ENCODE measurements around the gene KMT5C. TPM values are rescaled to one million over a fixed set of nuclear protein-coding genes. Genes with fewer than 3 reads are reported as not detected.

KMT5C gene
- total and polyA plus RNA-seq, 2 experiments from 2014 or later: 14.2 to 34.3 TPM

DNA sequence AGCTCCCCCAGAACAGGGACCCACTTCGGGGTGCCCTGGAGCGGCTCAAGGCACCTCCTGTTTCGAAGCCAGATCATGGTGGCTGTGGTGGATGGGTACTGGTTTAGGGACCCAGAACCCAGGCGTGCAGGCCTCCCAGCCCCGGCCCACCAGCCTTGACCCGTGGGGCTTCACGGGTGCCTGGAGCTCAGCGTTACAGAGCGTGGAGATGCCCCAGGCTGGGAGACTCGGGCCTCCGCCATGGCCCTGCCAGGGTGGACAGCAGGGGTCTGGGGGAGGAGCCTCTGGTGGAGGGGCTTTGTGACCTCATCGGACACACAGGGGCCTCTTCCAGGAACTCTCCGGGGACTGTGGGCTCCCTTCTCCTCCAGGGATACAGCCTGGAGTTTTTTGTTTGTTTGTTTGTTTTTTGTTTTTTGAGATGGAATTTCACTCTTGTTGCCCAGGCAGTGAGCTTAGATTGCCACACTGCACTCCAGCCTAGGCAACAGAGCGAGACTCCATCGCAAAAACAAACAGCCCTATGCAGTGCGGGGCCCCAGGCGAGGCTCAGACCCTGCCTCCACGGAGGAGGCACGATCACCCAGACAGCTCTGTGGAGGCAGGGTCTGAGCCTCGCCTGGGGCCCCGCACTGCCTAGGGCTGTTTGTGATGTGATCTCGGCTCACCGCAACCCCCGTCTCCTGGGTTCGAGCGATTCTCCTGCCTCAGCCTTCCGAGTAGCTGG lies 23.5 kb downstream of the KMT5C start, which contains the start of gene GARIN5B (continued):
- TF ChIP-seq EZH2phosphoT487 (IDR thresholded peaks at IDR 0.05; ENCODE audit: unreplicated experiment) (no peak), POLR2AphosphoS5 (IDR thresholded peaks at IDR 0.05; ENCODE audit: low read depth) (no peak), NANOG (IDR thresholded peaks at IDR 0.05; ENCODE audit: borderline replicate concordance) (no peak), STAT1 (IDR thresholded peaks at IDR 0.05; ENCODE audit: unreplicated experiment) (no peak), ZNF114 (CRISPR knock-in tag; IDR thresholded peaks at IDR 0.05) (no peak), ZNF331 (CRISPR knock-in tag; IDR thresholded peaks at IDR 0.05; ENCODE audit: low read depth) (no peak), JUNB (IDR thresholded peaks at IDR 0.05; ENCODE audit: unreplicated experiment) (no peak)
- TF ChIP-seq, protein P1, sequence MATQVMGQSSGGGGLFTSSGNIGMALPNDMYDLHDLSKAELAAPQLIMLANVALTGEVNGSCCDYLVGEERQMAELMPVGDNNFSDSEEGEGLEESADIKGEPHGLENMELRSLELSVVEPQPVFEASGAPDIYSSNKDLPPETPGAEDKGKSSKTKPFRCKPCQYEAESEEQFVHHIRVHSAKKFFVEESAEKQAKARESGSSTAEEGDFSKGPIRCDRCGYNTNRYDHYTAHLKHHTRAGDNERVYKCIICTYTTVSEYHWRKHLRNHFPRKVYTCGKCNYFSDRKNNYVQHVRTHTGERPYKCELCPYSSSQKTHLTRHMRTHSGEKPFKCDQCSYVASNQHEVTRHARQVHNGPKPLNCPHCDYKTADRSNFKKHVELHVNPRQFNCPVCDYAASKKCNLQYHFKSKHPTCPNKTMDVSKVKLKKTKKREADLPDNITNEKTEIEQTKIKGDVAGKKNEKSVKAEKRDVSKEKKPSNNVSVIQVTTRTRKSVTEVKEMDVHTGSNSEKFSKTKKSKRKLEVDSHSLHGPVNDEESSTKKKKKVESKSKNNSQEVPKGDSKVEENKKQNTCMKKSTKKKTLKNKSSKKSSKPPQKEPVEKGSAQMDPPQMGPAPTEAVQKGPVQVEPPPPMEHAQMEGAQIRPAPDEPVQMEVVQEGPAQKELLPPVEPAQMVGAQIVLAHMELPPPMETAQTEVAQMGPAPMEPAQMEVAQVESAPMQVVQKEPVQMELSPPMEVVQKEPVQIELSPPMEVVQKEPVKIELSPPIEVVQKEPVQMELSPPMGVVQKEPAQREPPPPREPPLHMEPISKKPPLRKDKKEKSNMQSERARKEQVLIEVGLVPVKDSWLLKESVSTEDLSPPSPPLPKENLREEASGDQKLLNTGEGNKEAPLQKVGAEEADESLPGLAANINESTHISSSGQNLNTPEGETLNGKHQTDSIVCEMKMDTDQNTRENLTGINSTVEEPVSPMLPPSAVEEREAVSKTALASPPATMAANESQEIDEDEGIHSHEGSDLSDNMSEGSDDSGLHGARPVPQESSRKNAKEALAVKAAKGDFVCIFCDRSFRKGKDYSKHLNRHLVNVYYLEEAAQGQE (IDR thresholded peaks at IDR 0.05; ENCODE audit: unreplicated experiment): no peak
- TF ChIP-seq, protein P2, sequence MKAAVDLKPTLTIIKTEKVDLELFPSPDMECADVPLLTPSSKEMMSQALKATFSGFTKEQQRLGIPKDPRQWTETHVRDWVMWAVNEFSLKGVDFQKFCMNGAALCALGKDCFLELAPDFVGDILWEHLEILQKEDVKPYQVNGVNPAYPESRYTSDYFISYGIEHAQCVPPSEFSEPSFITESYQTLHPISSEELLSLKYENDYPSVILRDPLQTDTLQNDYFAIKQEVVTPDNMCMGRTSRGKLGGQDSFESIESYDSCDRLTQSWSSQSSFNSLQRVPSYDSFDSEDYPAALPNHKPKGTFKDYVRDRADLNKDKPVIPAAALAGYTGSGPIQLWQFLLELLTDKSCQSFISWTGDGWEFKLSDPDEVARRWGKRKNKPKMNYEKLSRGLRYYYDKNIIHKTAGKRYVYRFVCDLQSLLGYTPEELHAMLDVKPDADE (IDR thresholded peaks at IDR 0.05): no peak

DNA sequence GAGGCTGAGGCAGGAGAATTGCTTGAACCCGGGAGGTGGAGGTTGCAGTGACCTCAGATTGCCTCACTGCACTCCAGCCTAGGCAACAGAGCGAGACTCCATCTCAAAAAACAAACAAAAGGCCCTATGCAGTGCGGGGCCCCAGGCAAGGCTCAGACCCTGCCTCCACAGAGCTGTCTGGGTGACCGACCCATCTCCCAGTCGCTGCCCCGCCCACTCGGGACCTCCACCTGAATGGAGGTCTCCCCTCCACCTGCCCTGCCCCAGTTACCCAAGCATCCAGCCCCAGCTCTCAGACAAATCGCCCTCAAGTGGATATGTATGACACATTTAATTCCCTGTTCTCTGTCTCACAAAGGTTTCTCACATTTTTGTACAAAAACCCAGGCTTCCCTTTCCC lies 25.6 kb downstream of the KMT5C start:
- ATAC-seq (no peak), DNase-seq (ENCODE audit: low spot score) (no peak)
- Histone ChIP-seq H2AFZ (no peak overlapping the region), H3K36me3 (ENCODE audit: insufficient read depth) (no peaks in the 10 kb centered on the region), H3K27me3 (ENCODE audit: insufficient read depth) (peaks cover 33% of the 10 kb centered on the region), H3K9me2 (ENCODE audit: insufficient read depth) (no peaks in the 10 kb centered on the region), H3K4me1 (ENCODE audit: insufficient read depth) (no peaks in the 10 kb centered on the region), H4K20me1 (replicated peaks; ENCODE audit: insufficient read depth) (no peaks in the 10 kb centered on the region), H3K4me2 (no peak overlapping the region), H3K4me3 (no peak overlapping the region), H3K79me2 (replicated peaks; ENCODE audit: insufficient read depth) (no peaks in the 10 kb centered on the region), H3F3A (replicated peaks; ENCODE audit: low read depth) (peaks cover 4% of the 10 kb centered on the region; the same call in 1 of the 2 replicates), H3K27ac (ENCODE audit: low read depth) (no peak overlapping the region)
- H3K9me3 Mint-ChIP-seq: no peaks in the 10 kb centered on the region; the same call in 2 of the 3 replicates
- H3K4me1 Mint-ChIP-seq: peaks cover 13% of the 10 kb centered on the region; the same call in 2 of the 3 replicates
- TF ChIP-seq EZH2 (IDR thresholded peaks at IDR 0.05; ENCODE audit: low read depth, unreplicated experiment): no peak
- no peak for TF ChIP-seq EZH2phosphoT487 (IDR thresholded peaks at IDR 0.05; ENCODE audit: unreplicated experiment)
- no peak for TF ChIP-seq ZNF114 (CRISPR knock-in tag; IDR thresholded peaks at IDR 0.05)
- TF ChIP-seq CREB1 (CRISPR knock-in tag; IDR thresholded peaks at IDR 0.05; ENCODE audit: low read depth): no peak
- no peak for TF ChIP-seq NANOG (IDR thresholded peaks at IDR 0.05; ENCODE audit: borderline replicate concordance)
- TF ChIP-seq, protein P1 (IDR thresholded peaks at IDR 0.05; ENCODE audit: unreplicated experiment): no peak
- no peak for TF ChIP-seq POLR2AphosphoS5 (IDR thresholded peaks at IDR 0.05; ENCODE audit: low read depth)
- TF ChIP-seq ZNF331 (CRISPR knock-in tag; IDR thresholded peaks at IDR 0.05; ENCODE audit: low read depth): no peak
- TF ChIP-seq, protein P2 (IDR thresholded peaks at IDR 0.05): no peak
- TF ChIP-seq, protein P3, sequence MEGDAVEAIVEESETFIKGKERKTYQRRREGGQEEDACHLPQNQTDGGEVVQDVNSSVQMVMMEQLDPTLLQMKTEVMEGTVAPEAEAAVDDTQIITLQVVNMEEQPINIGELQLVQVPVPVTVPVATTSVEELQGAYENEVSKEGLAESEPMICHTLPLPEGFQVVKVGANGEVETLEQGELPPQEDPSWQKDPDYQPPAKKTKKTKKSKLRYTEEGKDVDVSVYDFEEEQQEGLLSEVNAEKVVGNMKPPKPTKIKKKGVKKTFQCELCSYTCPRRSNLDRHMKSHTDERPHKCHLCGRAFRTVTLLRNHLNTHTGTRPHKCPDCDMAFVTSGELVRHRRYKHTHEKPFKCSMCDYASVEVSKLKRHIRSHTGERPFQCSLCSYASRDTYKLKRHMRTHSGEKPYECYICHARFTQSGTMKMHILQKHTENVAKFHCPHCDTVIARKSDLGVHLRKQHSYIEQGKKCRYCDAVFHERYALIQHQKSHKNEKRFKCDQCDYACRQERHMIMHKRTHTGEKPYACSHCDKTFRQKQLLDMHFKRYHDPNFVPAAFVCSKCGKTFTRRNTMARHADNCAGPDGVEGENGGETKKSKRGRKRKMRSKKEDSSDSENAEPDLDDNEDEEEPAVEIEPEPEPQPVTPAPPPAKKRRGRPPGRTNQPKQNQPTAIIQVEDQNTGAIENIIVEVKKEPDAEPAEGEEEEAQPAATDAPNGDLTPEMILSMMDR (conservative IDR thresholded peaks at IDR 0.05; ENCODE audit: low read depth in 2 of 2): no peak
- TF ChIP-seq STAT1 (IDR thresholded peaks at IDR 0.05; ENCODE audit: unreplicated experiment): no peak
- no peak for TF ChIP-seq JUNB (IDR thresholded peaks at IDR 0.05; ENCODE audit: unreplicated experiment)
- H3K4me3 Mint-ChIP-seq: no peak overlapping the region
- H3K27ac Mint-ChIP-seq: no peak overlapping the region
- no peaks in the 10 kb centered on the region for H3K36me3 Mint-ChIP-seq (ENCODE audit: low read depth)
- peaks cover 35% of the 10 kb centered on the region for H3K27me3 Mint-ChIP-seq (ENCODE audit: insufficient read depth, low read depth, poor library complexity)

Data from GM23338 (cell line).